CD14-positive monocyte (primary cell): ENCODE results near the gene TBXAS1. TPM values are rescaled to one million over a fixed set of nuclear protein-coding genes. Genes with fewer than 3 reads are reported as not detected.
A peak's percentile ranks its signal among the peaks of the same experiment; 100 is the strongest.

ENCODE experiments used
- DNase-seq, 3 donors: peaks; one replicate each; pipeline ENCODE4 v3.0.0-alpha.2; 2011 to 2022
- H2AFZ ChIP-seq: 2 replicates; pipeline ENCODE4 v1.6.0; 2012; ENCODE audit warnings: mild to moderate bottlenecking, low read depth, low read length, inconsistent platforms; ENCODE audit not compliant: insufficient read depth, poor library complexity, severe bottlenecking
- H3K27ac ChIP-seq, 2 donors: 1 replicate in 1 of 2; 2 replicates in 1 of 2; pipeline ENCODE4 v1.5.1; 2012 to 2013; ENCODE audit warnings: low read length in 2 of 2, control low read depth in 1 of 2, inconsistent platforms in 1 of 2, low read depth in 1 of 2, mild to moderate bottlenecking in 1 of 2
- H3K27me3 ChIP-seq, 2 donors: one replicate each; pipeline versions ENCODE4 v1.6.0 to v1.6.1; 2011 to 2013; ENCODE audit warnings: low read length in 2 of 2; ENCODE audit not compliant: control insufficient read depth in 2 of 2, insufficient read depth in 2 of 2
- H3K36me3 ChIP-seq, 2 donors: replicated peaks in 1 of 2; 1 replicate in 1 of 2; 2 replicates in 1 of 2; pipeline versions ENCODE4 v1.5.1 to v1.6.1; 2012 to 2013; ENCODE audit warnings: low read length in 2 of 2, control low read depth in 1 of 2, inconsistent platforms in 1 of 2, mild to moderate bottlenecking in 1 of 2; ENCODE audit not compliant: insufficient read depth in 2 of 2, control insufficient read depth in 1 of 2
- H3K4me1 ChIP-seq, 2 donors: 1 replicate in 1 of 2; 2 replicates in 1 of 2; pipeline versions ENCODE4 v1.5.1 to v1.6.1; 2012 to 2013; ENCODE audit warnings: low read length in 2 of 2, control low read depth in 1 of 2, inconsistent platforms in 1 of 2, mild to moderate bottlenecking in 1 of 2, moderate library complexity in 1 of 2; ENCODE audit not compliant: insufficient read depth in 2 of 2, control insufficient read depth in 1 of 2
- H3K4me2 ChIP-seq: replicated peaks from 2 replicates; pipeline ENCODE3; 2012; ENCODE audit warnings: low read length, moderate library complexity, mild to moderate bottlenecking; ENCODE audit not compliant: poor library complexity, severe bottlenecking; ENCODE audit errors: extremely low read depth
- H3K4me3 ChIP-seq, 3 experiments: fragments of 200-600 bp in 1 of 3; sonication (generic) in 1 of 3; replicated peaks in 1 of 3; 1 replicate in 2 of 3; 2 replicates in 1 of 3; pipeline ENCODE4 v1.5.1; 2011 to 2013; ENCODE audit warnings: low read length in 3 of 3, mild to moderate bottlenecking in 3 of 3, control low read depth in 2 of 3, low read depth in 2 of 3, inconsistent platforms in 1 of 3, moderate library complexity in 1 of 3
- H3K79me2 ChIP-seq: 2 replicates; pipeline ENCODE4 v1.6.0; 2012; ENCODE audit warnings: mild to moderate bottlenecking, control low read depth, inconsistent platforms, low read length, moderate library complexity; ENCODE audit not compliant: insufficient read depth
- H3K9ac ChIP-seq: 2 replicates; pipeline ENCODE4 v1.6.0; 2017; ENCODE audit warnings: low read length, mild to moderate bottlenecking; ENCODE audit not compliant: insufficient read depth, poor library complexity, severe bottlenecking
- H3K9me3 ChIP-seq, 2 donors: replicated peaks in 1 of 2; 1 replicate in 1 of 2; 2 replicates in 1 of 2; pipeline versions ENCODE4 v1.5.1 to v1.6.1; 2012 to 2013; ENCODE audit warnings: low read length in 2 of 2, control low read depth in 1 of 2; ENCODE audit not compliant: control insufficient read depth in 1 of 2, insufficient read depth in 1 of 2
- H4K20me1 ChIP-seq: 2 replicates; pipeline ENCODE4 v1.6.0; 2012; ENCODE audit warnings: mild to moderate bottlenecking, low read length, control low read depth, moderate library complexity; ENCODE audit not compliant: insufficient read depth
- H3K27ac Mint-ChIP-seq, 7 donors: one replicate each; pipeline ENCODE4 v1.8.0; 2020; ENCODE audit warnings: mild to moderate bottlenecking in 7 of 7, mixed read lengths in 7 of 7, moderate library complexity in 6 of 7, inconsistent platforms in 2 of 7
- H3K27me3 Mint-ChIP-seq, 3 donors: one replicate each; pipeline ENCODE4 v1.8.0; 2021 to 2022; ENCODE audit warnings: low read depth in 3 of 3, mild to moderate bottlenecking in 3 of 3, mixed read lengths in 3 of 3, moderate library complexity in 3 of 3, inconsistent platforms in 1 of 3
- H3K36me3 Mint-ChIP-seq, 2 donors: one replicate each; pipeline ENCODE4 v1.8.0; 2020; ENCODE audit warnings: mixed read lengths in 2 of 2, inconsistent platforms in 1 of 2, mild to moderate bottlenecking in 1 of 2
- H3K4me1 Mint-ChIP-seq: one replicate; pipeline ENCODE4 v1.8.0; 2020; ENCODE audit warnings: mild to moderate bottlenecking, mixed read lengths
- H3K4me3 Mint-ChIP-seq, 2 donors: one replicate each; pipeline ENCODE4 v1.8.0; 2020; ENCODE audit warnings: mild to moderate bottlenecking in 2 of 2, mixed read lengths in 2 of 2, moderate library complexity in 1 of 2
- H3K9me3 Mint-ChIP-seq, 7 donors: one replicate each; pipeline ENCODE4 v1.8.0; 2020 to 2022; ENCODE audit warnings: mixed read lengths in 7 of 7, mild to moderate bottlenecking in 6 of 7, moderate library complexity in 6 of 7, inconsistent platforms in 2 of 7
- CTCF ChIP-seq: fragments of 200-600 bp; IDR thresholded peaks from one replicate; pipeline ENCODE4 v1.8.0; 2022; ENCODE audit warnings: antibody characterized with exemption, mild to moderate bottlenecking
- WGBS: methylation state at CpG from one replicate; pipeline ENCODE4 v1.1.5; 2013; ENCODE audit warnings: missing lambda C conversion rate; ENCODE audit not compliant: insufficient coverage; 5-methylcytosine and 5-hydroxymethylcytosine counted together
- intact Hi-C, 2 donors: fragments of 100-400 bp; cut with micrococcal nuclease; formaldehyde crosslinking; loops; one replicate each; pipeline versions ENCODE4 v1.15.0 to v1.15.1; 2023
- polyA plus RNA-seq, 3 donors: library from polyadenylated mRNA; depleted of rRNA in 1 of 3; unstranded in 2 of 3; stranded (reverse) in 1 of 3; fragments of 300-500 nt in 2 of 3; fragments of >200 nt in 1 of 3; fragmentation: Illumina TruSeq in 2 of 3; gene quantifications; 1 replicate in 2 of 3; 2 replicates in 1 of 3; pipeline ENCODE4 v1.2.3, GENCODE V29; 2012 to 2021

TBXAS1 gene
- polyA plus RNA-seq, 3 donors, result 289 to 335 (median 298) TPM

GRCh38 chr7:140042386-140042670 is 213.3 kb downstream of the TBXAS1 start:
- intact Hi-C loops, result no loop called here
- no peak overlapping the region for H3K27ac ChIP-seq
- Mint-ChIP-seq H3K9me3 (peaks cover 0 to 3% (median 0%) of the 10 kb centered on the region in 7 donors), H3K4me3 (peak overlapping the region in 1 of 2 donors; percentile 50), H3K36me3 (peaks cover 93% of the 10 kb centered on the region in 2 donors), H3K27ac (peak overlapping the region in 3 of 7 donors; percentile 33 to 84 (median 47)), H3K27me3 (peaks cover 0 to 6% (median 0%) of the 10 kb centered on the region in 3 donors), H3K4me1 (peaks cover 15% of the 10 kb centered on the region)
- no peak overlapping the region for H3K4me3 ChIP-seq
- H3K9me3 ChIP-seq, result no peaks in the 10 kb centered on the region
- H3K27me3 ChIP-seq, result no peaks in the 10 kb centered on the region
- no peak for DNase-seq
- H2AFZ ChIP-seq, result no peak overlapping the region
- no peak overlapping the region for H3K9ac ChIP-seq
- peaks cover 70% of the 10 kb centered on the region for H4K20me1 ChIP-seq
- H3K36me3 ChIP-seq, result peaks cover 57 to 93% of the 10 kb centered on the region in 2 donors
- H3K4me1 ChIP-seq, result peaks cover 0 to 9% of the 10 kb centered on the region in 2 donors
- peak overlapping the region; percentile 11 for H3K4me2 ChIP-seq
- no peak for TF ChIP-seq CTCF
- H3K79me2 ChIP-seq, result no peaks in the 10 kb centered on the region
- WGBS, result 71% methylated on average over 8 of the region's 10 CpGs

GRCh38 chr7:140044251-140044650 is 215.2 kb downstream of the TBXAS1 start:
- intact Hi-C loops, result no loop called here
- Mint-ChIP-seq H3K36me3 (peaks cover 87 to 90% of the 10 kb centered on the region in 2 donors), H3K4me3 (no peak overlapping the region), H3K4me1 (peaks cover 12% of the 10 kb centered on the region), H3K9me3 (peaks cover 0 to 3% (median 0%) of the 10 kb centered on the region in 7 donors), H3K27ac (no peak overlapping the region), H3K27me3 (peaks cover 0 to 3% (median 0%) of the 10 kb centered on the region in 3 donors)
- no peak overlapping the region for H3K4me2 ChIP-seq
- H3K9me3 ChIP-seq, result no peaks in the 10 kb centered on the region
- no peaks in the 10 kb centered on the region for H3K27me3 ChIP-seq
- no peak overlapping the region for H3K27ac ChIP-seq
- peaks cover 68% of the 10 kb centered on the region for H4K20me1 ChIP-seq
- no peak overlapping the region for H3K4me3 ChIP-seq
- no peak overlapping the region for H2AFZ ChIP-seq
- H3K9ac ChIP-seq, result no peak overlapping the region
- TF ChIP-seq CTCF, result no peak
- H3K4me1 ChIP-seq, result peaks cover 0 to 8% of the 10 kb centered on the region in 2 donors
- H3K36me3 ChIP-seq, result peaks cover 52 to 93% of the 10 kb centered on the region in 2 donors
- 98% methylated on average over 6 of the region's 6 CpGs for WGBS
- no peaks in the 10 kb centered on the region for H3K79me2 ChIP-seq
- no peak for DNase-seq
